NCI-H1694 (cell line): Measurements from ENCODE around the gene CDKL1.
"Not testable (repeated sequence)": the region's sequence is repeated elsewhere in the genome, so short reads cannot be mapped to it uniquely, and the experiment has no call there.

Experiments
- DNase-seq: peaks from one replicate; lab custom pipeline; 2025; lab: John Stamatoyannopoulos, UW

The CDKL1 gene

GRCh38 chr14:50387548-50387947, 9.1 kb downstream of the CDKL1 start:
- DNase-seq, result no peak

DNA sequence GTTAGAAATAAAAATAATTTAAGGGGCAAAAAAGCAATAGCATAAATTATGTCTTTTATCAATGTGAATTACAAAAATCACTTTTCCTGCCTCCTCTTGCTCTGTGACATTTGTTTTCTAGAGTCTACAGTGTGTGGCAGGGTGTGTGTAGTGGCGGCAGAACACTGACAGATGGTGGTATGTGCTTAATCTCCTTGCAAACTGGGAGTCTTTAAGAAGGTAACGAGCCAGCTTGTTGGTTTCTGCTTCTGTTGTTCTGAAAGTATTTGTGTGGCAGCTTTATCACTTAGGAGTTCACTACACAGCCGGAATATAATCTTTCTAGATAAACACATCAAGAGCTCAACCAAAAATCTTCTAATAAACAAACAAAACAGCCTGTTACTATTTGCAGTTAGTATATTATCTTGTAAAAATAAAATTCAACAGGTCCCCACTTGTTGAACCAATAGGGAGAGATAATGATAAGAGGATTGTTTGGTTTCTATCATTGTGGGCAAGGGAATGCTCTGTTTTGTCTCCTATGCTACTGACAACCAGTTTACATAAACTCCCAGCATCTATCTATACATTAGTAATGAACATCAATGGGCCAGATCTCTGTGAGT, 13.0 kb downstream of the CDKL1 start:
- DNase-seq, result peak; percentile 30

DNA sequence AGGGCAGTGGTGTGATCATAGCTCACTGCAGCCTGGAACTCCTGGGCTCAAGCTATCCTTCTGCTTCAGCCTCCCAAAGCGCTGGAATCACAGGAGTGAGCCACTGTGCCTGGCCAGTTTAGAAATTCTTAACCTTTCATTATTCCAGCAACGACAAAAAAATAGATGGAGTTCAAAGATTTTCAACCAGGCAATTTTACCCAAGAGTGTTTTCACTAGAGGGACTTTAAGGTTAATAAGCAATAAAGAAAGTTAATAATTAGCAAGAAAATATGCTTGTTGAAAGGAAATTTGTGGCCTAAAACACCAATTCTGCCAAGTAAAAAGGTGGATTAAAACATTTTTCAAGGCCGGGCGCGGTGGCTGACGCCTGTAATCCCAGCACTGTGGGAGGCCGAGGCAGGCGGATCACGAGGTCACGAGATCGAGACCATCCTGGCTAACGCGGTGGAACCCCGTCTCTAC, 14.8 kb downstream of the CDKL1 start:
- DNase-seq, result no peak

- no peak for DNase-seq
Measured at GRCh38 chr14:50381008-50381407, 15.7 kb downstream of the CDKL1 start.

GRCh38 chr14:50380455-50380854, 16.2 kb downstream of the CDKL1 start:
- no peak for DNase-seq

DNA sequence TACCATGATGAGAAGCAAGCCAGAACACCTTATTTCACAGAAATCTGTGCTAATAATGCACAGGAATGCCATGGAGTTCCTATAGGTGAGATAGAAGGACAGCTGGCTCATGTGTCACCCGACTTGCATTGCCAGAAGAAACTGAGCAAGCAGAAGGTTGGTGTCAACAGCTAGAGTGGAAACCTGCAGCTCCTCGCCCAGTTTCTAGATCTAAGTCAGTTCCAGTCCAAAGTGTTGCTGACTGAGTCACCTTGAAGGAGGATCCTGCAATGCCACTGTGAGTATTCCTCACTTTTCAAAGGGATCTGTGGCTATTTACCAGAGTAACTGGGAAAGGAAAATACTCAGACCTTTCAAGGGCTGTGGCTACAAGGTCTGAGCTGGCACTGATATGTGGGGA, 17.1 kb downstream of the CDKL1 start:
- no peak for DNase-seq

DNA sequence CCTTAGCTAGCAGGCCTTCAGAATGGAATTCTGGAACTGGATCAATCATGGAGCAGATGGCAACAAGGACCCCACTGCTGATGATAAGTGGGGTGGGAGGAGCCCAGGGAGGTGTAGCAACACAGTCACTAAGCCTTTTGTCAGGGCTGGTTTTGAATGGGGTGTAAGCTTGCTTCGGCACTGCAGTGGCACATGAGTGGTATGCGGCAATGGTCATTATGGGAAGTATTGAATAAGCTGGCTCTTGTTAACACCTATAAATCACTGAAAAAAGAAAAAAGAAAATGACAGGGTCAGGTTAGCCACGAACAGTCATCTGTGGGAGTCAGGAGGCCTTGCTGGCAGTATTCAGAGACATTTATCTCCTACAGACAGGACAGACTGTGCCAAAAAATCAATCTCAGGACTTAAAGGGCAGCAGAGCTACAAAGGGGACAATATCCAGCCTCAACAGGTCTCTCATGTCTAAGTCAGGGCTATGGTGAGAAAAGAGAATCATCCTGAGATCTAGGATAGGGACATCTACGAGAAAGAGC, 19.1 kb downstream of the CDKL1 start:
- no peak for DNase-seq

DNA sequence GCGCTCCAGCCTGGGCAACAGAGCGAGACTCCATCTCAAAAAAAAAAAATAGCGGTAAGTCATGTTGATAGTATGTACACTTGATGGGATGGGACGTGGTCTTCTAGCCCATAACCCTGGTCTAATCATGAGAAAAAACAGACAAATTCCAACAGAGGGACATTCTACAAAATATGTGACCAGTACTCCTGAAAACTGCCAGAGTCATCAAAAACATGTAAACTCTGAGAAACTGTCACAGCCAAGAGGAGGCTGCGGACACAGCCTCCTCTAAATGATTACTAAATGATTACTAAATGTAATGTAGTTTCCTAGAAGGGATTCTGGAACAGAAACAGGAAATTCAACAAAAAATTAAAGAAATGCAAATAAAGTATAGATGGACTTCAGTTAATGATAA, 20.9 kb downstream of the CDKL1 start:
- DNase-seq, result no peak

- no peak for DNase-seq
Measured at GRCh38 chr14:50373959-50374358, 22.7 kb downstream of the CDKL1 start.

DNA sequence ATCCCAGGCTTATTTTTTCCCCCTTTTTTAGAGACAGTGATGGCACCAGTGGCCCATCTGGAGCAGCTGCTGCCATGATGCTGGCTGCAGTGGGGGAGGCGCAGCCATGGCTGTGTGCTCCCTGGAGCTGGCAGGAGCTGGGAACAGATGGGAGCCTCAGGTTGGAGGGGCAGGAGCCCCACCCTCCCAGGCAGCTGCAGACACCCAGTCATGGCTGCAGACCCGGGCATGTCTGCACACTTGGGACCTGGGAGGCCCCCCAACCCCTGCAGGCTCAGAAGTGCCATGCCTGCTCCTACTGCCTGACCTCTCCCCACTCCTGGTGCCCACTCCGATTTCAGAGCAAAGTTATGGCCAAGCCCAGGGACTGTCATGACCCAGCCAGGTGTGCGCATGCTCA, 25.1 kb downstream of the CDKL1 start:
- DNase-seq, result peak; percentile 86

GRCh38 chr14:50366589-50366988, 30.1 kb downstream of the CDKL1 start:
- no peak for DNase-seq

DNA sequence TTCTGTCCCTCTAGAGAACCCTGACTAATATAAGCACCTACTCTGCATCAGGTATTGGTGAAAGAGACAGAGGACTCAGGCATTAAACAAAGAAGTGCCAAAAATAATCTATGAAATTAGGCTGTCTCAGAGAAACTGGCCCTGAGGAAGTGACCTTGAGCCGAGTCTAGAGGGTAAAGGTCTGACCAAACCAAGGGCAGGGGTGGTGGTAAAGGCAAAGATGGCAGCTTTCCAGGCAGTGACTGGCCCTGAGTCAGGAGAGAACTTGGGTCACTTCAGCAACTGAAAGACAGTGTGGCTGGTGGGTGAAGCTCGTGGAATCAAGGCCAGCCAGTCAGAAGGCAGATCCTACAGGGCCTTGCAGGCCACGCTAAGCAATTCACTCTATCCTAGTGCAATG, 30.6 kb downstream of the CDKL1 start:
- DNase-seq, result no peak

GRCh38 chr14:50365572-50365971, 31.1 kb downstream of the CDKL1 start:
- DNase-seq, result not testable (repeated sequence)

DNA sequence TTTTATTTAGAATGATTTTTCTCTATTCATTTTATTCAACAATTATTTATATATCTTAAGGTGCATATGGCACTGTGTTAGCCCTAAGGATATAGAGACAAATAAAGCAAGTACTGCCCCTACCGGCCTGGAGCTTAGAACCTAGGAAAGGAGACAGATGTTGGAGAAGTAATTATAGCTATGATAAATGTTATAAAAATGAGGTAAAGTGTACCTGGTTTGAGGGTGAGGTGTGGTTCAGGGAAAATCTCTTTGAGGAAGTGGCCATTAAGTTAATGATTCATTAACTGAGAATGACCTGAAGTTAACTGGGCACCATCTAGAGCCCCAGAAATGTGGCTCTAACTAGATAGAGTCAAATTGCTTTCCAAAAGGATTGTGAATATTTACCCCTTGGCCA, 31.9 kb downstream of the CDKL1 start:
- no peak for DNase-seq

DNA sequence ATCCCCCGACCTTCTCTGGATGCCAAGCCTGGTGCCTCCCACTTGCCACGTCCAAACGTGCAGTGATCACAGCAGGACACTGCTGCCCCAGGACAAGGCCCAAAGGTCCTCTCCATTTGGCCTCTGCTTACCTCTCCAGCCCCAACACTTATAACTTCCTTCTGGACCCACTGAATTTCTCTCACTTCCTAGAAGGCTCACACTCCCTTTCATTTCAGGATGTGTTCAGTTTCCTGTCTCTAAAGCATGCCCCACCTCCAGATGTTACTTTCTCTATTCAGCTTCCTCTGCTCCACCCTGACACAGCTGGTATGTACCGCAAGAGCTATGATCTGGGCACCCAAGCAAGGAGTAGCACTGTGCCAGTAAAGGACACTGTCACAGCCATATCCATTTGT, 33.0 kb downstream of the CDKL1 start:
- no peak for DNase-seq

- no peak for DNase-seq
Measured at GRCh38 chr14:50362764-50363713, 33.6 kb downstream of the CDKL1 start.

- DNase-seq, result not testable (repeated sequence)
Measured at GRCh38 chr14:50361473-50362403, 34.9 kb downstream of the CDKL1 start.

- DNase-seq, result no peak
Measured at GRCh38 chr14:50360851-50361250, 35.8 kb downstream of the CDKL1 start.

GRCh38 chr14:50360093-50360492, 36.6 kb downstream of the CDKL1 start:
- DNase-seq, result no peak

GRCh38 chr14:50359631-50360030, 37.0 kb downstream of the CDKL1 start:
- no peak for DNase-seq

GRCh38 chr14:50357753-50358395, 38.8 kb downstream of the CDKL1 start:
- DNase-seq, result no peak
